ENCODE measurements around the gene CHPF2.

Gene CHPF2

GRCh38 chr7:151213826-151214225 is 18.5 kb upstream of the CHPF2 start:
- Histone ChIP-seq H3K9ac (ENCODE audit: low read length) (no peak overlapping the region), H3K4me3 (ENCODE audit: low read length) (no peak overlapping the region), H3K27me3 (ENCODE audit: insufficient read depth, low read length, poor library complexity) (no peaks in the 10 kb centered on the region), H2BK5ac (ENCODE audit: low read length) (no peak overlapping the region), H4K8ac (ENCODE audit: low read depth, low read length) (no peak overlapping the region), H3K4me1 (ENCODE audit: control insufficient read depth, low read depth, low read length) (peaks cover 2% of the 10 kb centered on the region), H3K79me2 (ENCODE audit: control insufficient read depth, insufficient read depth, low read length) (no peaks in the 10 kb centered on the region), H4K5ac (ENCODE audit: low read length) (no peak overlapping the region), H3K56ac (ENCODE audit: low read length) (no peak overlapping the region), H3K23ac (ENCODE audit: low read length) (no peak overlapping the region), H3K4me2 (ENCODE audit: low read length) (no peak overlapping the region), H2AK5ac (ENCODE audit: low read length) (no peak overlapping the region), H3K18ac (ENCODE audit: low read length) (no peak overlapping the region), H3K36me3 (ENCODE audit: control insufficient read depth, insufficient read depth, low read length) (peaks cover 18% of the 10 kb centered on the region), H3K79me1 (ENCODE audit: low read length) (no peaks in the 10 kb centered on the region), H3K27ac (ENCODE audit: low read depth, low read length) (no peak overlapping the region), H2BK120ac (ENCODE audit: low read depth, low read length) (no peak overlapping the region), H3K4ac (ENCODE audit: low read depth, low read length) (no peak overlapping the region), H2BK15ac (replicated peaks; ENCODE audit: low read depth) (no peak overlapping the region)
- whole genome bisulfite sequencing (ENCODE audit: extremely low coverage, insufficient coverage, low lambda C conversion rate): no CpG with 5 or more reads among the region's 3 CpGs
- no peak for DNase-seq

GRCh38 chr7:151215396-151215795 is 16.9 kb upstream of the CHPF2 start:
- H3K18ac ChIP-seq (ENCODE audit: low read length): no peak overlapping the region
- no peak for DNase-seq
- H3K79me1 ChIP-seq (ENCODE audit: low read length): no peaks in the 10 kb centered on the region
- no peak overlapping the region for H2BK15ac ChIP-seq (replicated peaks; ENCODE audit: low read depth)
- H4K5ac ChIP-seq (ENCODE audit: low read length): no peak overlapping the region
- no peak overlapping the region for H3K4me3 ChIP-seq (ENCODE audit: low read length)
- H3K4me1 ChIP-seq (ENCODE audit: control insufficient read depth, low read depth, low read length): peaks cover 2% of the 10 kb centered on the region
- H2BK120ac ChIP-seq (ENCODE audit: low read depth, low read length): no peak overlapping the region
- H3K27ac ChIP-seq (ENCODE audit: low read depth, low read length): no peak overlapping the region
- H3K9ac ChIP-seq (ENCODE audit: low read length): no peak overlapping the region
- no CpG with 5 or more reads among the region's 5 CpGs for WGBS (ENCODE audit: extremely low coverage, insufficient coverage, low lambda C conversion rate)
- no peak overlapping the region for H3K23ac ChIP-seq (ENCODE audit: low read length)
- H3K79me2 ChIP-seq (ENCODE audit: control insufficient read depth, insufficient read depth, low read length): no peaks in the 10 kb centered on the region
- H2BK5ac ChIP-seq (ENCODE audit: low read length): no peak overlapping the region
- H4K8ac ChIP-seq (ENCODE audit: low read depth, low read length): no peak overlapping the region
- no peaks in the 10 kb centered on the region for H3K27me3 ChIP-seq (ENCODE audit: insufficient read depth, low read length, poor library complexity)
- no peak overlapping the region for H2AK5ac ChIP-seq (ENCODE audit: low read length)
- H3K4ac ChIP-seq (ENCODE audit: low read depth, low read length): no peak overlapping the region
- H3K36me3 ChIP-seq (ENCODE audit: control insufficient read depth, insufficient read depth, low read length): peaks cover 24% of the 10 kb centered on the region
- H3K4me2 ChIP-seq (ENCODE audit: low read length): no peak overlapping the region
- H3K56ac ChIP-seq (ENCODE audit: low read length): no peak overlapping the region

GRCh38 chr7:151218170-151218569 is 14.1 kb upstream of the CHPF2 start:
- Histone ChIP-seq H4K8ac (ENCODE audit: low read depth, low read length) (no peak overlapping the region), H2BK120ac (ENCODE audit: low read depth, low read length) (no peak overlapping the region), H3K4ac (ENCODE audit: low read depth, low read length) (no peak overlapping the region), H3K9ac (ENCODE audit: low read length) (no peak overlapping the region), H3K56ac (ENCODE audit: low read length) (no peak overlapping the region), H3K4me3 (ENCODE audit: low read length) (no peak overlapping the region), H3K4me1 (ENCODE audit: control insufficient read depth, low read depth, low read length) (no peaks in the 10 kb centered on the region), H3K27ac (ENCODE audit: low read depth, low read length) (no peak overlapping the region), H3K36me3 (ENCODE audit: control insufficient read depth, insufficient read depth, low read length) (peaks cover 30% of the 10 kb centered on the region), H3K18ac (ENCODE audit: low read length) (no peak overlapping the region), H2AK5ac (ENCODE audit: low read length) (no peak overlapping the region), H3K23ac (ENCODE audit: low read length) (no peak overlapping the region), H3K4me2 (ENCODE audit: low read length) (no peak overlapping the region), H3K27me3 (ENCODE audit: insufficient read depth, low read length, poor library complexity) (no peaks in the 10 kb centered on the region), H2BK5ac (ENCODE audit: low read length) (no peak overlapping the region), H3K79me2 (ENCODE audit: control insufficient read depth, insufficient read depth, low read length) (no peaks in the 10 kb centered on the region), H4K5ac (ENCODE audit: low read length) (no peak overlapping the region), H2BK15ac (replicated peaks; ENCODE audit: low read depth) (no peak overlapping the region), H3K79me1 (ENCODE audit: low read length) (no peaks in the 10 kb centered on the region)
- DNase-seq: no peak
- no CpG with 5 or more reads among the region's 9 CpGs for WGBS (ENCODE audit: extremely low coverage, insufficient coverage, low lambda C conversion rate)

- Histone ChIP-seq H3K79me1 (ENCODE audit: low read length) (peaks cover 11% of the 10 kb centered on the region), H3K4me1 (ENCODE audit: control insufficient read depth, low read depth, low read length) (peaks cover 6% of the 10 kb centered on the region), H2BK120ac (ENCODE audit: low read depth, low read length) (no peak overlapping the region), H2AK5ac (ENCODE audit: low read length) (no peak overlapping the region), H2BK5ac (ENCODE audit: low read length) (no peak overlapping the region), H3K4ac (ENCODE audit: low read depth, low read length) (no peak overlapping the region), H3K27ac (ENCODE audit: low read depth, low read length) (no peak overlapping the region), H3K4me3 (ENCODE audit: low read length) (no peak overlapping the region), H3K79me2 (ENCODE audit: control insufficient read depth, insufficient read depth, low read length) (peaks cover 15% of the 10 kb centered on the region), H3K56ac (ENCODE audit: low read length) (no peak overlapping the region), H3K4me2 (ENCODE audit: low read length) (no peak overlapping the region), H3K18ac (ENCODE audit: low read length) (no peak overlapping the region), H4K5ac (ENCODE audit: low read length) (no peak overlapping the region), H3K9ac (ENCODE audit: low read length) (no peak overlapping the region), H3K36me3 (ENCODE audit: control insufficient read depth, insufficient read depth, low read length) (peaks cover 20% of the 10 kb centered on the region), H4K8ac (ENCODE audit: low read depth, low read length) (no peak overlapping the region), H2BK15ac (replicated peaks; ENCODE audit: low read depth) (no peak overlapping the region), H3K27me3 (ENCODE audit: insufficient read depth, low read length, poor library complexity) (no peaks in the 10 kb centered on the region), H3K23ac (ENCODE audit: low read length) (no peak overlapping the region)
- peak; percentile 18 for DNase-seq
- no CpG with 5 or more reads among the region's 14 CpGs for WGBS (ENCODE audit: extremely low coverage, insufficient coverage, low lambda C conversion rate)
These were observed 8.6 kb upstream of the CHPF2 start for GRCh38 chr7:151223728-151224127.

- H3K4me3 ChIP-seq (ENCODE audit: low read length): peak overlapping the region; percentile 89
- H4K8ac ChIP-seq (ENCODE audit: low read depth, low read length): no peak overlapping the region
- H3K4ac ChIP-seq (ENCODE audit: low read depth, low read length): no peak overlapping the region
- H3K18ac ChIP-seq (ENCODE audit: low read length): no peak overlapping the region
- no CpG with 5 or more reads among the region's 8 CpGs for WGBS (ENCODE audit: extremely low coverage, insufficient coverage, low lambda C conversion rate)
- H2BK120ac ChIP-seq (ENCODE audit: low read depth, low read length): no peak overlapping the region
- peaks cover 6% of the 10 kb centered on the region for H3K4me1 ChIP-seq (ENCODE audit: control insufficient read depth, low read depth, low read length)
- H4K5ac ChIP-seq (ENCODE audit: low read length): no peak overlapping the region
- no peak for DNase-seq
- H2BK5ac ChIP-seq (ENCODE audit: low read length): no peak overlapping the region
- no peak overlapping the region for H2AK5ac ChIP-seq (ENCODE audit: low read length)
- H3K27me3 ChIP-seq (ENCODE audit: insufficient read depth, low read length, poor library complexity): no peaks in the 10 kb centered on the region
- H3K36me3 ChIP-seq (ENCODE audit: control insufficient read depth, insufficient read depth, low read length): peaks cover 10% of the 10 kb centered on the region
- H3K9ac ChIP-seq (ENCODE audit: low read length): peak overlapping the region; percentile 93
- peaks cover 15% of the 10 kb centered on the region for H3K79me2 ChIP-seq (ENCODE audit: control insufficient read depth, insufficient read depth, low read length)
- H3K4me2 ChIP-seq (ENCODE audit: low read length): peak overlapping the region; percentile 68
- no peak overlapping the region for H3K27ac ChIP-seq (ENCODE audit: low read depth, low read length)
- peak overlapping the region; percentile 95 for H3K56ac ChIP-seq (ENCODE audit: low read length)
- H3K23ac ChIP-seq (ENCODE audit: low read length): no peak overlapping the region
- H2BK15ac ChIP-seq (replicated peaks; ENCODE audit: low read depth): no peak overlapping the region
- H3K79me1 ChIP-seq (ENCODE audit: low read length): peaks cover 11% of the 10 kb centered on the region
These were observed 6.3 kb upstream of the CHPF2 start for GRCh38 chr7:151225948-151226510.

- peaks cover 15% of the 10 kb centered on the region for H3K79me2 ChIP-seq (ENCODE audit: control insufficient read depth, insufficient read depth, low read length)
- peak overlapping the region; percentile 89 for H3K4me3 ChIP-seq (ENCODE audit: low read length)
- no peak overlapping the region for H4K5ac ChIP-seq (ENCODE audit: low read length)
- H3K27ac ChIP-seq (ENCODE audit: low read depth, low read length): no peak overlapping the region
- peaks cover 8% of the 10 kb centered on the region for H3K36me3 ChIP-seq (ENCODE audit: control insufficient read depth, insufficient read depth, low read length)
- peaks cover 11% of the 10 kb centered on the region for H3K79me1 ChIP-seq (ENCODE audit: low read length)
- DNase-seq: peak; percentile 19
- no peak overlapping the region for H2BK120ac ChIP-seq (ENCODE audit: low read depth, low read length)
- no peak overlapping the region for H2BK5ac ChIP-seq (ENCODE audit: low read length)
- no peak overlapping the region for H3K4ac ChIP-seq (ENCODE audit: low read depth, low read length)
- no peaks in the 10 kb centered on the region for H3K27me3 ChIP-seq (ENCODE audit: insufficient read depth, low read length, poor library complexity)
- no peak overlapping the region for H2AK5ac ChIP-seq (ENCODE audit: low read length)
- H4K8ac ChIP-seq (ENCODE audit: low read depth, low read length): no peak overlapping the region
- H3K56ac ChIP-seq (ENCODE audit: low read length): peak overlapping the region; percentile 95
- H3K18ac ChIP-seq (ENCODE audit: low read length): no peak overlapping the region
- peak overlapping the region; percentile 93 for H3K9ac ChIP-seq (ENCODE audit: low read length)
- WGBS (ENCODE audit: extremely low coverage, insufficient coverage, low lambda C conversion rate): no CpG with 5 or more reads among the region's 15 CpGs
- H3K23ac ChIP-seq (ENCODE audit: low read length): peak overlapping the region; percentile 83
- no peak overlapping the region for H2BK15ac ChIP-seq (replicated peaks; ENCODE audit: low read depth)
- H3K4me1 ChIP-seq (ENCODE audit: control insufficient read depth, low read depth, low read length): peaks cover 6% of the 10 kb centered on the region
- peak overlapping the region; percentile 68 for H3K4me2 ChIP-seq (ENCODE audit: low read length)
These were observed 5.8 kb upstream of the CHPF2 start for GRCh38 chr7:151226560-151226874.

Measured in mesendoderm (in vitro differentiated cells).